IMR-90 (cell line): ENCODE measurements around the gene PIGC. TPM values are rescaled to one million over a fixed set of nuclear protein-coding genes. Genes with fewer than 3 reads are reported as not detected.

Experiments used
- ATAC-seq: fragments of 200-7000 bp; cut with Tn5 transposase; 2 replicates; pipeline ENCODE4 v1.9.1; 2020; ENCODE audit warnings: low read depth, mild to moderate bottlenecking, moderate library complexity
- BruUV-seq: library from RNA; stranded (reverse); fragments of 400-500 nt; replicated peaks from 2 replicates; lab custom pipeline; 2021; lab: Mats Ljungman, UMichigan
- CTCF ChIA-PET: fragments of 300-600 bp; formaldehyde crosslinking; extraction: SDS; loops from one replicate; lab custom pipeline; 2021; ENCODE audit warnings: antibody characterized with exemption; lab: Yijun Ruan, JAX
- POLR2A ChIA-PET: fragments of 300-600 bp; sonication (Branson Sonifier 250); formaldehyde crosslinking; loops from one replicate; lab custom pipeline; 2022; ENCODE audit warnings: antibody characterized with exemption; ENCODE audit not compliant: unreplicated experiment; lab: Charles Lee
- DNase-seq: peaks from one replicate; pipeline ENCODE4 v3.0.0; 2013
- H2AFZ ChIP-seq: replicated peaks from 2 replicates; pipeline ENCODE3; 2013; ENCODE audit warnings: low read length, mild to moderate bottlenecking; ENCODE audit not compliant: poor library complexity
- H2AK5ac ChIP-seq: 2 replicates; pipeline ENCODE4 v1.6.1; 2013; ENCODE audit warnings: low read depth, low read length, inconsistent platforms
- H2AK9ac ChIP-seq: replicated peaks from 2 replicates; pipeline ENCODE3; 2013; ENCODE audit warnings: mild to moderate bottlenecking, low read depth, low read length, moderate library complexity; ENCODE audit not compliant: poor library complexity
- H2BK120ac ChIP-seq: 2 replicates; pipeline ENCODE4 v1.6.1; 2013; ENCODE audit warnings: low read depth, low read length, inconsistent platforms
- H2BK15ac ChIP-seq: 3 replicates; pipeline ENCODE4 v1.6.1; 2013; ENCODE audit warnings: low read depth, low read length, inconsistent platforms
- H2BK20ac ChIP-seq: 2 replicates; pipeline ENCODE4 v1.6.1; 2013; ENCODE audit warnings: low read depth, mild to moderate bottlenecking, inconsistent platforms, low read length, moderate library complexity
- H2BK5ac ChIP-seq: 2 replicates; pipeline ENCODE4 v1.6.1; 2013; ENCODE audit warnings: mild to moderate bottlenecking, low read depth, low read length, inconsistent platforms; ENCODE audit not compliant: poor library complexity, severe bottlenecking
- H3K14ac ChIP-seq: replicated peaks from 2 replicates; pipeline ENCODE4 v1.6.1; 2013; ENCODE audit warnings: low read depth, low read length, inconsistent platforms
- H3K18ac ChIP-seq: 2 replicates; pipeline ENCODE4 v1.6.1; 2013; ENCODE audit warnings: low read depth, low read length, control low read depth
- H3K23ac ChIP-seq: 2 replicates; pipeline ENCODE4 v1.6.1; 2013; ENCODE audit warnings: low read depth, low read length, inconsistent platforms
- H3K27ac ChIP-seq: 2 replicates; pipeline ENCODE4 v1.5.1; 2013; ENCODE audit warnings: mild to moderate bottlenecking, control low read depth, low read length; ENCODE audit not compliant: insufficient read depth
- H3K27me3 ChIP-seq: 2 replicates; pipeline ENCODE4 v1.6.1; 2013; ENCODE audit warnings: low read length; ENCODE audit not compliant: control insufficient read depth, insufficient read depth
- H3K36me3 ChIP-seq: 2 replicates; pipeline ENCODE4 v1.6.1; 2013; ENCODE audit warnings: low read length, mixed read lengths; ENCODE audit not compliant: control insufficient read depth, insufficient read depth
- H3K4ac ChIP-seq: 2 replicates; pipeline ENCODE4 v1.6.1; 2013; ENCODE audit warnings: low read depth, low read length, inconsistent platforms
- H3K4me1 ChIP-seq: 2 replicates; pipeline ENCODE4 v1.6.1; 2013; ENCODE audit warnings: low read length, mixed read lengths; ENCODE audit not compliant: control insufficient read depth, insufficient read depth
- H3K4me2 ChIP-seq: 2 replicates; pipeline ENCODE4 v1.6.1; 2013; ENCODE audit warnings: low read depth, mild to moderate bottlenecking, control low read depth, low read length, moderate library complexity
- H3K4me3 ChIP-seq: 2 replicates; pipeline ENCODE4 v1.5.1; 2013; ENCODE audit warnings: low read depth, mild to moderate bottlenecking, control low read depth, low read length, moderate library complexity; ENCODE audit not compliant: insufficient read depth
- H3K56ac ChIP-seq: 2 replicates; pipeline ENCODE4 v1.6.1; 2013; ENCODE audit warnings: low read length, inconsistent platforms; ENCODE audit not compliant: insufficient read depth; ENCODE audit errors: extremely low read depth
- H3K79me1 ChIP-seq, 2 experiments: 2 replicates each; pipeline ENCODE4 v1.6.1; 2013; ENCODE audit warnings: low read length in 2 of 2, inconsistent platforms in 1 of 2, low read depth in 1 of 2
- H3K9ac ChIP-seq: 2 replicates; pipeline ENCODE4 v1.6.1; 2013; ENCODE audit warnings: low read depth, low read length, control low read depth
- H3K9me1 ChIP-seq: 2 replicates; pipeline ENCODE4 v1.6.1; 2013; ENCODE audit warnings: low read length, inconsistent platforms; ENCODE audit not compliant: insufficient read depth
- H3K9me3 ChIP-seq: 2 replicates; pipeline ENCODE4 v1.6.1; 2013; ENCODE audit warnings: low read length; ENCODE audit not compliant: control insufficient read depth, insufficient read depth
- H4K20me1 ChIP-seq: 2 replicates; pipeline ENCODE4 v1.6.1; 2013; ENCODE audit warnings: low read length, inconsistent platforms; ENCODE audit not compliant: insufficient read depth
- H4K5ac ChIP-seq: 2 replicates; pipeline ENCODE4 v1.6.1; 2013; ENCODE audit warnings: mild to moderate bottlenecking, low read depth, low read length, control low read depth
- H4K8ac ChIP-seq, 2 experiments: 2 replicates each; pipeline ENCODE4 v1.6.1; 2013; ENCODE audit warnings: low read depth in 2 of 2, low read length in 2 of 2, control low read depth in 1 of 2, inconsistent platforms in 1 of 2
- H4K91ac ChIP-seq: 2 replicates; pipeline ENCODE4 v1.6.1; 2013; ENCODE audit warnings: low read depth, low read length, inconsistent platforms; ENCODE audit not compliant: insufficient read depth
- CEBPB ChIP-seq: IDR thresholded peaks from 2 replicates; pipeline ENCODE4 v1.6.1; 2012; ENCODE audit warnings: low read depth, low read length, improper control_type of control experiment
- MAZ ChIP-seq: IDR thresholded peaks from 2 replicates; pipeline ENCODE4 v1.6.1; 2012; ENCODE audit warnings: low read depth, mild to moderate bottlenecking, low read length, improper control_type of control experiment, moderate library complexity, borderline replicate concordance
- WGBS, 2 experiments: methylation state at CpG; one replicate each; pipeline versions ENCODE4 v1.1.5 to v1.1.7; 2013; ENCODE audit warnings: missing lambda C conversion rate in 2 of 2; ENCODE audit not compliant: insufficient read length in 1 of 2; ENCODE audit errors: extremely low coverage in 2 of 2; 5-methylcytosine and 5-hydroxymethylcytosine counted together
- dilution Hi-C: fragments of 300-500 bp; cut with HindIII; formaldehyde crosslinking; loops from one replicate; pipeline ENCODE4 v1.14.3; 2018; ENCODE audit warnings: low sequenced_read_pairs; ENCODE audit not compliant: unreplicated experiment
- in situ Hi-C: fragments of 300-500 bp; cut with MboI; formaldehyde crosslinking; loops from 3 replicates; pipeline ENCODE4 v1.14.3; 2019; ENCODE audit warnings: low sequenced_read_pairs, inconsistent platforms, mixed read lengths
- intact Hi-C: fragments of 100-400 bp; cut with micrococcal nuclease; formaldehyde crosslinking; loops from 2 replicates; pipeline ENCODE4 v1.10.0; 2022
- polyA plus RNA-seq, 3 experiments: library from polyadenylated mRNA; depleted of rRNA; stranded (reverse); fragments of >200 nt; gene quantifications; 2 replicates each; pipeline ENCODE4 v1.2.3, GENCODE V29; 2012; ENCODE audit warnings: low replicate concordance in 1 of 3
- total RNA-seq: library from RNA; depleted of rRNA; stranded (reverse); fragments of >200 nt; gene quantifications from 2 replicates; pipeline ENCODE4 v1.2.3, GENCODE V29; 2012

Gene PIGC
- total and polyA plus RNA-seq, 2 of the 4 experiments (the other 2 are of a cell fraction) = 14.9 to 15.8 TPM

GRCh38 chr1:172453607-172454006 lies 9.7 kb upstream of the PIGC start:
- H3K4me3 ChIP-seq = no peak overlapping the region
- H2BK15ac ChIP-seq = no peak overlapping the region
- no peak overlapping the region for H2AFZ ChIP-seq
- H3K9me1 ChIP-seq = peaks cover 7% of the 10 kb centered on the region; the same call in 1 of the 2 replicates
- no peak overlapping the region for H3K27ac ChIP-seq
- H3K9ac ChIP-seq = no peak overlapping the region
- no peaks in the 10 kb centered on the region for H3K79me1 ChIP-seq
- DNase-seq = no peak
- peaks cover 10% of the 10 kb centered on the region for H3K4me1 ChIP-seq
- H3K14ac ChIP-seq = no peak overlapping the region
- in situ Hi-C loops (loop anchor here (5.0 kb wide), 1 partner anchor 264 kb away; no protein-coding TSS in a partner anchor), dilution Hi-C loops (no loop called here), intact Hi-C loops (no loop called here)
- no peak overlapping the region for H2BK20ac ChIP-seq
- no peak overlapping the region for H2BK120ac ChIP-seq
- no peak overlapping the region for H2BK5ac ChIP-seq
- no TSS peak for BruUV-seq
- H3K27me3 ChIP-seq = peaks cover 23% of the 10 kb centered on the region
- H4K8ac ChIP-seq = no peak overlapping the region
- no peak overlapping the region for H4K5ac ChIP-seq
- ATAC-seq = no peak
- CTCF ChIA-PET = interaction anchor here (0.6 kb wide), 1 partner anchor 275 kb away, joined by 3 read pairs; no protein-coding TSS in a partner anchor
- no peak overlapping the region for H3K4me2 ChIP-seq
- H3K4ac ChIP-seq = no peak overlapping the region
- no peak overlapping the region for H3K23ac ChIP-seq
- WGBS, 2 experiments = no CpG with 5 or more reads among the region's 1 CpG
- POLR2A ChIA-PET = no interaction called here
- H2AK9ac ChIP-seq = no peak overlapping the region
- no peak overlapping the region for H2AK5ac ChIP-seq
- H3K9me3 ChIP-seq = no peaks in the 10 kb centered on the region
- H3K18ac ChIP-seq = no peak overlapping the region
- peak; percentile 44; the same call in 1 of the 2 replicates for TF ChIP-seq CEBPB
- TF ChIP-seq MAZ = no peak
- no peak overlapping the region for H3K56ac ChIP-seq
- H4K20me1 ChIP-seq = no peaks in the 10 kb centered on the region
- H4K91ac ChIP-seq = no peak overlapping the region
- H3K36me3 ChIP-seq = no peaks in the 10 kb centered on the region
